ENCODE measurements around the gene LHFPL2.

Gene LHFPL2

DNA sequence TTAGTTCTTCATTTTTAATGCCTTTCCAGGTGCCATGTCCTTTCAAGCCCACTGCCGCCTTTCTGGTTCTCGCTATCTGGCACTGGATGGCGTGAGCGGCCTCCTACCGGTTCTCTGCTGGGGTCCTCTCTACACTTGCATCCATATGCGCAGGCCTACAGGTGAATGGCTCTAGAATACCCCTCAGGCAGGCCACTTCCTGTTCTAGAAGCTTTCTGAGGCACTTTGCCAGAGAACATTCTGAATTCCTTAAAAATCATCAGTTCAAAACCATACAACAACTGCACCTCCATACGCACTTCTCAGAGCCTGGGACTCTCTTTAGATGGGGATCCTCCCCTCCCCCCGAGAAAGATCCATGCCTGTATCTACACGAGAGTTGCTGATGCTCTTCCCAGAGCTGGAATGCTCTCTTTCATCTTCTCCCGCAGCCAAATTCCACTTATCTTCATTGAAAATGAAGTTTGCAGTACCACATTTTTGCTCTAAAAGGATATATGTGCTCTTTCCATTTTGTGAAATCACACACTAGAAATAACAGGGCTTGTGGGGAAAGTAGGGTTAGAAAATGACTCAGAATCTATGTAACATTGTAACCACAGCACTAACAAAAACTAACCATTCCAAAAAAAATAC is 1.4 kb upstream of the LHFPL2 start:
- DNase-seq (ENCODE audit: low spot score): no peak
- in situ Hi-C loops (cut with MboI; ENCODE audit: low sequenced_read_pairs, unreplicated experiment): no loop called here
- TF ChIP-seq, protein P1, sequence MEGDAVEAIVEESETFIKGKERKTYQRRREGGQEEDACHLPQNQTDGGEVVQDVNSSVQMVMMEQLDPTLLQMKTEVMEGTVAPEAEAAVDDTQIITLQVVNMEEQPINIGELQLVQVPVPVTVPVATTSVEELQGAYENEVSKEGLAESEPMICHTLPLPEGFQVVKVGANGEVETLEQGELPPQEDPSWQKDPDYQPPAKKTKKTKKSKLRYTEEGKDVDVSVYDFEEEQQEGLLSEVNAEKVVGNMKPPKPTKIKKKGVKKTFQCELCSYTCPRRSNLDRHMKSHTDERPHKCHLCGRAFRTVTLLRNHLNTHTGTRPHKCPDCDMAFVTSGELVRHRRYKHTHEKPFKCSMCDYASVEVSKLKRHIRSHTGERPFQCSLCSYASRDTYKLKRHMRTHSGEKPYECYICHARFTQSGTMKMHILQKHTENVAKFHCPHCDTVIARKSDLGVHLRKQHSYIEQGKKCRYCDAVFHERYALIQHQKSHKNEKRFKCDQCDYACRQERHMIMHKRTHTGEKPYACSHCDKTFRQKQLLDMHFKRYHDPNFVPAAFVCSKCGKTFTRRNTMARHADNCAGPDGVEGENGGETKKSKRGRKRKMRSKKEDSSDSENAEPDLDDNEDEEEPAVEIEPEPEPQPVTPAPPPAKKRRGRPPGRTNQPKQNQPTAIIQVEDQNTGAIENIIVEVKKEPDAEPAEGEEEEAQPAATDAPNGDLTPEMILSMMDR (IDR thresholded peaks at IDR 0.05; ENCODE audit: borderline replicate concordance, control extremely low read depth, extremely low read depth, insufficient read depth, missing control alignments): no peak

DNA sequence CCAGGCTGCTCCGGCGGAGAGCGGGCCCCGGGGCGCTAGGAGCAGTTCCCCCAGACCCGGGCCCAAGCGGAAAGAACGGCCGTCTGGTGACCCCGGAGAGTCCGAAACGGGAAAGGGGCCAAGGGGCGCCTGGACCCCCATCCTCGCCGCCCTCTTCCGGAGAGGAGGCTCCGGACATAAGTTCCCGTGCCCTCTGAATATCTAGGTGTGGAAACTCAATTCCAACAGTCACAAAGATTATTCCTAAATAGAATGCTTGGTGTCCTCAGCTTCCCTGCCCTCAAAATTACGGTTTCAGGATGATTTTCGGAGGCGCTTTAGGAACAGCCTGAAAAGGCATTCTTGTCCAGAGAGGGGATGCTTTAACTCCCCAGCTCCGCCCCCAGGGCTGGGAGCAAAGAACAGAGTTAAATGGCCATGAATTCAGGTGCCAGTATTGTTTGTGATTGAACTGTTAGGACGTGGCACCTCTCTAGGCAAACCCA is 681 bp upstream of the LHFPL2 start:
- TF ChIP-seq, protein P1 (IDR thresholded peaks at IDR 0.05; ENCODE audit: borderline replicate concordance, control extremely low read depth, extremely low read depth, insufficient read depth, missing control alignments): no peak
- in situ Hi-C loops (cut with MboI; ENCODE audit: low sequenced_read_pairs, unreplicated experiment): no loop called here
- DNase-seq (ENCODE audit: low spot score): no peak

DNA sequence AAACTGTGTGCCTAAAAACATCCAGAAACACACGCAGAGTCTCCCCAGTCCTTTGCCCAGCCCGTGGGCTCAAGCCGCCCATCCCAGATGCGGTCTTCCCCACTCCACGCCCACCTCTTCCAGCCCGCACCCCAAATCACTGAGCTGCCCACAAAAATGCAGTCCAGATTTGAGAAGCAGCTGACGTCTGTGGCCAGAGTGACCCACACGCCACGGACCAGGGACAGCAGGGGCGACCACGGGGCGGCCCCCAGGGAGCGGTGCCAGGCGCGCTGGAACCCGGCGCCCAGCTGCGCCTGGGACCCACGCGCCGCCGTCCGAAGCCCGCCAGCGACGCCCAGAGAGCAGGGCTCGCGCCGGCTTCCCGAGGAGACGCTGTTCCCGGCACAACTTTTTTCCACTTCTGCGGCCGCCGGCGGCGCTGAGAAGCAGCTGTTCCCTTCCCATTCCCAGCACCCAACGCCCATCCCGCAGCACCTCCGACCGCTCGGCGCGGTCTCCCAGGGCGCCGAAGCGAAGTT is 674 bp downstream of the LHFPL2 start:
- DNase-seq (ENCODE audit: low spot score): peak; percentile 63
- in situ Hi-C loops (cut with MboI; ENCODE audit: low sequenced_read_pairs, unreplicated experiment): no loop called here

DNA sequence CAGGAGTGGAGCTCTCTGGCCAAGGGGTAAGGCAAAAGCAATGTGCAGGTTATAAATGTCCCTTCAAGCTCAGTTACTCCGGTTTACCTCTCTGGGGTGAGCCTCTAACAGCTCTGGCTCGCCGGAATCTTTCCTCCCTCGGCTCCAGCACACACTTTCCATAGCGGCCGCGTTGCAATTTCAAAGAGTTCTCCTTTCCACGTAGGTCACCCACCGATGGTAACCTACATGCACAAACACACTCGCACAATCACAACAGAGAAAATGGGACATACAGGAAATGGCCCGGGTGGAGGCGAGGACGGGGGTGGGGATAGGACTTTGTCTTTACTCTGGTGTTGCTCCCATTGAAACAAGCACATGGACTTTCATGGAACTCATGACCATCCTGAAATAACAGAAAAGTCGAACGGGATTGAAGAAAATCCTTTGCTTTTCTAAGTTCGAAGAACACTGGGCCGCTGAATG is 1.2 kb downstream of the LHFPL2 start:
- TF ChIP-seq, protein P1 (IDR thresholded peaks at IDR 0.05; ENCODE audit: borderline replicate concordance, control extremely low read depth, extremely low read depth, insufficient read depth, missing control alignments): no peak
- in situ Hi-C loops (cut with MboI; ENCODE audit: low sequenced_read_pairs, unreplicated experiment): no loop called here
- DNase-seq (ENCODE audit: low spot score): no peak

More for the DNA sequence above, 674 bp downstream of the LHFPL2 start:
- TF ChIP-seq, protein P1 (IDR thresholded peaks at IDR 0.05; ENCODE audit: borderline replicate concordance, control extremely low read depth, extremely low read depth, insufficient read depth, missing control alignments): peak; percentile 32

DNA sequence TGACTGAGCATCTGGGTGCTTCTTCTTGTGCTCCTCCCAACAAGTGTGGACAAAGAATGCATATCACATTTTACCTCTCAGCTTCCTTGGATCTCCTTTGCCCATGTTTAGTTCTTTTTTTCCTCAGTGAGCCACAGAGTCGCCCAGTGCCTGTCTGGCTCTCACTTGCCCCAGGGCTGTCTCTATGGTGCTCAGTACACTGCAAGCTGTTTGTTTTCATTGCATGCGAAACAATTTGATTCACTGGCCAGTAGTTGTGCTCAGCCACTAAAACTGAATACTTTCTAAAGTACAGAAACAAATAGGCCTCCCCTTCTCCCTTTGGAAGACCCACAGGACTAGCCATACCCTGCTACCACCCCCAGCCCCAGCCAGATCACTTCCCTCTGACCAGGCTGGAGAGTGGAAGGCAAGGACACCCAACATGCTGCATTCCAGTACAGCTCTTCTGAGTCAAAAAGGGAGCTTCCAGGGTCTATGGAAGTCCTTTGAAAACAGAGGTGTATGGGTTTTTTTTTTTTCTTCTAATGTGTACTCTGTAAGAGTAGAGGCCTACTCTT is 3.8 kb downstream of the LHFPL2 start:
- TF ChIP-seq, protein P1 (IDR thresholded peaks at IDR 0.05; ENCODE audit: borderline replicate concordance, control extremely low read depth, extremely low read depth, insufficient read depth, missing control alignments): no peak
- no peak for DNase-seq (ENCODE audit: low spot score)
- in situ Hi-C loops (cut with MboI; ENCODE audit: low sequenced_read_pairs, unreplicated experiment): no loop called here

DNA sequence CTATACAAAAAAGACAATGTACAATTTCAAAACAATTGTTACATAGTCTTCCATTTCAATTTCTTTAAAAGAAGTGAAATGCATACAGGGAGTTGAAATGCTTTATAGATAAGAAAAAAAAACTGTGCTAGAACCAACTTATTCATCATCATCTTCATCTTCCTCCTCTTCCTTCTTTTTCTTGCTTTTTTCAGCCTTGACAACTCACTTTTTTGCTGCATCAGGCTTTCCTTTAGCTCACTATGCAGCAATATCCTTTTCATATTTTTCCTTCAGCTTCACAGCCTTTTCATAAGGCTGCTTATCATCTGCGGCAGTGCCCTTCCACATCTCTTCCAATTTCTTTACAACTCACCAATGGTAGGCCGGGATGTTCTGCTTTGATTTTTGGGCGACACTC is 4.4 kb downstream of the LHFPL2 start:
- TF ChIP-seq, protein P1 (IDR thresholded peaks at IDR 0.05; ENCODE audit: borderline replicate concordance, control extremely low read depth, extremely low read depth, insufficient read depth, missing control alignments): no peak
- in situ Hi-C loops (cut with MboI; ENCODE audit: low sequenced_read_pairs, unreplicated experiment): no loop called here
- DNase-seq (ENCODE audit: low spot score): no peak
